ENCODE measurements around the gene PIGM.
A peak's percentile ranks its signal among the peaks of the same experiment; 100 is the strongest.

The PIGM gene

GRCh38 chr1:160031365-160032164, at the start of gene PIGM:
PIGM (minus strand) TSS chr1:160031990; CDS start chr1:160031739, 251 bp downstream.
- DNase-seq, result peak; percentile 98

GRCh38 chr1:160081261-160081936, 49.6 kb upstream of the PIGM start, which contains the start of gene KCNJ9:
KCNJ9 (plus strand) TSS chr1:160081538; CDS start chr1:160084031, 2,493 bp downstream.
- DNase-seq, result no peak

GRCh38 chr1:160080381-160081100, 48.8 kb upstream of the PIGM start:
- no peak for DNase-seq

- DNase-seq, result no peak
Measured at GRCh38 chr1:160079448-160079847, 47.7 kb upstream of the PIGM start.

GRCh38 chr1:160078512-160079195, 46.9 kb upstream of the PIGM start:
- DNase-seq, result peak; percentile 60

GRCh38 chr1:160077486-160077885, 45.7 kb upstream of the PIGM start:
- no peak for DNase-seq

GRCh38 chr1:160076295-160076694, 44.5 kb upstream of the PIGM start:
- no peak for DNase-seq

GRCh38 chr1:160075836-160076235, 44.0 kb upstream of the PIGM start:
- no peak for DNase-seq

GRCh38 chr1:160074865-160075264, 43.1 kb upstream of the PIGM start:
- DNase-seq, result no peak

GRCh38 chr1:160071289-160071688, 39.5 kb upstream of the PIGM start:
- no peak for DNase-seq

GRCh38 chr1:160070243-160071163, 38.7 kb upstream of the PIGM start:
- DNase-seq, result peak; percentile 85

GRCh38 chr1:160069460-160070231, 37.9 kb upstream of the PIGM start, which contains the start of gene KCNJ10:
KCNJ10 (minus strand) TSS chr1:160070160; CDS start chr1:160042532, 27,628 bp downstream.
- DNase-seq, result no peak

GRCh38 chr1:160068225-160068624, 36.4 kb upstream of the PIGM start:
- no peak for DNase-seq

GRCh38 chr1:160066829-160067745, 35.3 kb upstream of the PIGM start:
- DNase-seq, result no peak

GRCh38 chr1:160064746-160065145, 33.0 kb upstream of the PIGM start:
- no peak for DNase-seq

- no peak for DNase-seq
Measured at GRCh38 chr1:160064164-160064563, 32.4 kb upstream of the PIGM start.

GRCh38 chr1:160063176-160063575, 31.4 kb upstream of the PIGM start:
- DNase-seq, result no peak

GRCh38 chr1:160062230-160062532, 30.4 kb upstream of the PIGM start:
- no peak for DNase-seq

- DNase-seq, result no peak
Measured at GRCh38 chr1:160061369-160062229, 29.8 kb upstream of the PIGM start.

Measured in CD4-positive, alpha-beta T cell treated with Interleukin-6 for 4 hours (primary cell).